Measurements from ENCODE around the gene NPHP4. TPM values are rescaled to one million over a fixed set of nuclear protein-coding genes. Genes with fewer than 3 reads are reported as not detected.
"Not testable (repeated sequence)": the region's sequence is repeated elsewhere in the genome, so short reads cannot be mapped to it uniquely, and the experiment has no call there.

Gene NPHP4
- total RNA-seq, 2 experiments from 2014 or later = 18.1 to 19.1 TPM

GRCh38 chr1:5933050-5933449 lies 59.2 kb downstream of the NPHP4 start:
- H3K9me3 Mint-ChIP-seq = no peaks in the 10 kb centered on the region
- ChIA-PET CTCF (no interaction called here), POLR2A (no interaction called here)
- H3K27me3 Mint-ChIP-seq = no peaks in the 10 kb centered on the region
- peak; percentile 3 for DNase-seq
- H3K36me3 Mint-ChIP-seq (ENCODE audit: low read depth) = peaks cover 23% of the 10 kb centered on the region
- H3K4me3 Mint-ChIP-seq = no peak overlapping the region
- H3K4me1 Mint-ChIP-seq = peaks cover 23% of the 10 kb centered on the region
- no peak overlapping the region for H3K27ac Mint-ChIP-seq

GRCh38 chr1:5928714-5929400 lies 63.4 kb downstream of the NPHP4 start:
- no peaks in the 10 kb centered on the region for H3K27me3 Mint-ChIP-seq
- ChIA-PET POLR2A (no interaction called here), CTCF (no interaction called here)
- no peak overlapping the region for H3K27ac Mint-ChIP-seq
- DNase-seq = no peak
- peaks cover 29% of the 10 kb centered on the region for H3K36me3 Mint-ChIP-seq (ENCODE audit: low read depth)
- H3K4me3 Mint-ChIP-seq = no peak overlapping the region
- no peaks in the 10 kb centered on the region for H3K9me3 Mint-ChIP-seq
- H3K4me1 Mint-ChIP-seq = peaks cover 22% of the 10 kb centered on the region

- Mint-ChIP-seq H3K4me1 (peaks cover 22% of the 10 kb centered on the region), H3K4me3 (no peak overlapping the region), H3K27ac (no peak overlapping the region), H3K9me3 (no peaks in the 10 kb centered on the region), H3K36me3 (ENCODE audit: low read depth) (peaks cover 20% of the 10 kb centered on the region), H3K27me3 (no peaks in the 10 kb centered on the region)
- POLR2A ChIA-PET = no interaction called here
- CTCF ChIA-PET = no interaction called here
- DNase-seq = peak; percentile 25
These were observed 64.5 kb downstream of the NPHP4 start for GRCh38 chr1:5927506-5928370.

DNA sequence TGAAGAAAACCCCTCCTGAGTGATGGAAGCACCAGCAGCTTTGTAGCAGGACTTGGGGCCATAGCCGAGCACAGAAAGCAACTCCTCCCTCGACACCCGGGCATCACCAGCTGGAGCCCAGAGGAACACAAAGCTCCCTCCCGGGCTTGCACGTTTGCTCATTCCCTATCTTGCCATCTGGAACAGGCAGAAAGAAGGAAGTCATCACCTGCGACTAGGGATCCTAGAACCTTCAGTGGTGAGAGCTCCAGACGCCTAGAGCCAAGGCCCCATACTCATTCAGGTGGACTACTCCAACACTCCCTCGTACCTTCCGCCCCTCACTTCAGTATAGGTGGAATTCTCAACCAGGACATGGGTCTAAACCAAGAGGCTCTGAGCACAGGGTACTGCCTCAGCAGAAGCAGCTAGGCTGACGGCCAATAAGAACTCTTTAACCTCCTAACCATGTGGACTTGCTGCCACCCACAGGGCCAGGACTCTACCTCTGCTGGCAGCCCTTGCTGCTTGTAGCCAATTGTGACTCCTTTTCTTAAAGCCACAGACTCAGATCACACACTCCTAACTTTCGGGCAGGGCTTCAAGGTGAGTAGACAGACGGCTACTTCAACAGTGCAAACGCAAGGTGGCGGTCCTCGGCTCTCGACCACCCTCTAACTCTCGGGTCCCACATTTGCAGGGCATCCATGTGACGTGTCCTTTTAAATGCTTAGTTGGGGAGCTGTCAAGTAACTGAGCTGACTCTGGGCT lies 65.4 kb downstream of the NPHP4 start:
- no peaks in the 10 kb centered on the region for H3K27me3 Mint-ChIP-seq
- H3K4me3 Mint-ChIP-seq = no peak overlapping the region
- ChIA-PET POLR2A (no interaction called here), CTCF (no interaction called here)
- no peak overlapping the region for H3K27ac Mint-ChIP-seq
- no peaks in the 10 kb centered on the region for H3K9me3 Mint-ChIP-seq
- peaks cover 22% of the 10 kb centered on the region for H3K4me1 Mint-ChIP-seq
- peaks cover 14% of the 10 kb centered on the region for H3K36me3 Mint-ChIP-seq (ENCODE audit: low read depth)
- no peak for DNase-seq

DNA sequence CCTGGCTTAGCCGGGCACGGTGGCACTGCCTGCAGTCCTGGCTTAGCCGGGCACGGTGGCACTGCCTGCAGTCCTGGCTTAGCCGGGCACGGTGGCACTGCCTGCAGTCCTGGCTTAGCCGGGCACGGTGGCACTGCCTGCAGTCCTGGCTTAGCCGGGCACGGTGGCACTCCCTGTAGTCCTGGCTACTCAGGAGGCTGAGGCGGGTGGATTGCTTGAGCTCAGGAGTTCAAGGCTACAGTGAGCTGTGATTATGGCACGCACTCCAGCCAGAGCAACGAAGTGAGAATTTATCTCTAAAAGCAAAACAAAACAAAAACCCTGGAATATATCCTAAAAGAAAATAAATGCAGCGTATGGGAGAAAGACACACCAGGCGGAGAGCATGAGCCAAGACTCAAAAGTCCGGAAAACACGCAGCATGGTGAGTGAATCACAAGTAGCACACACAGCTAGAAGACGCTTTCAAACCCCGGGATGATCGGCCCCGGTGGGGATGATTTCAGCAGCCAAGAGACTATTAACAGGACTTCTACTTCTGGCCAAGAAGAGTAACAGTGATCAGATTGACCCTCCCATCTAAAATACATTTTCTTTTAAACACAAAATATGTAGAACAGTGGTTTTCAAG lies 69.4 kb downstream of the NPHP4 start:
- POLR2A ChIA-PET, H3K27ac Mint-ChIP-seq: not testable (repeated sequence)

DNA sequence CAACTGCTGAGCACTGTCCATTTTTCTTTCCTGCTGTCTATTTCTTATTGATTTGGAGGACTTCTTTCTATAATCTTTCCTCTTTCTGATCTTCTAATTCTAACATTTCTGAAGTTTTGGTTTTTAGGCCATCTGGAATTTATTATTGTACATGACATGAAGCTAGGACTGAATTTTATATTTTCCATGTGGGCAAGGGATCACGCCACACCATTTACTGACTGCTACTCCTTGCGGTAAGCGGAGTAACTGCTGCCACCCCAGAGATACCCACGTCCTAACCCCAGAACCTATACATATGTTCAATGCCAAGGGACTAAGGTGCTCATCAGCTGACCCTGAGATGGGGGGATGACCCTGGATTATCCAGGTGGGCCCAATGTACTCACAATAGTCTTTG lies 70.6 kb downstream of the NPHP4 start:
- POLR2A ChIA-PET = no interaction called here
- H3K36me3 Mint-ChIP-seq (ENCODE audit: low read depth) = peaks cover 5% of the 10 kb centered on the region
- CTCF ChIA-PET = no interaction called here
- no peaks in the 10 kb centered on the region for H3K4me1 Mint-ChIP-seq
- no peak overlapping the region for H3K27ac Mint-ChIP-seq
- H3K4me3 Mint-ChIP-seq = no peak overlapping the region
- DNase-seq = no peak
- H3K9me3 Mint-ChIP-seq = no peaks in the 10 kb centered on the region
- H3K27me3 Mint-ChIP-seq = no peaks in the 10 kb centered on the region

More for the DNA sequence above, 69.4 kb downstream of the NPHP4 start:
- H3K27me3 Mint-ChIP-seq; H3K4me1 Mint-ChIP-seq; CTCF ChIA-PET; DNase-seq; H3K4me3 Mint-ChIP-seq; H3K9me3 Mint-ChIP-seq; H3K36me3 Mint-ChIP-seq (ENCODE audit: low read depth): not testable (repeated sequence)

- ChIA-PET POLR2A (no interaction called here), CTCF (no interaction called here)
- H3K27me3 Mint-ChIP-seq = no peaks in the 10 kb centered on the region
- H3K36me3 Mint-ChIP-seq (ENCODE audit: low read depth) = peaks cover 2% of the 10 kb centered on the region
- peaks cover under 1% of the 10 kb centered on the region for H3K4me1 Mint-ChIP-seq
- H3K9me3 Mint-ChIP-seq = no peaks in the 10 kb centered on the region
- no peak overlapping the region for H3K4me3 Mint-ChIP-seq
- H3K27ac Mint-ChIP-seq = no peak overlapping the region
- DNase-seq = no peak
These were observed 71.1 kb downstream of the NPHP4 start for GRCh38 chr1:5921129-5921528.

- ChIA-PET POLR2A (no interaction called here), CTCF (no interaction called here)
- Mint-ChIP-seq H3K4me3 (no peak overlapping the region), H3K4me1 (peaks cover 9% of the 10 kb centered on the region), H3K36me3 (ENCODE audit: low read depth) (no peaks in the 10 kb centered on the region), H3K27me3 (no peaks in the 10 kb centered on the region), H3K27ac (no peak overlapping the region), H3K9me3 (no peaks in the 10 kb centered on the region)
- no peak for DNase-seq
These were observed 72.0 kb downstream of the NPHP4 start for GRCh38 chr1:5920201-5920600.

GRCh38 chr1:5918275-5918649 lies 74.0 kb downstream of the NPHP4 start:
- Mint-ChIP-seq H3K4me3 (no peak overlapping the region), H3K27me3 (no peaks in the 10 kb centered on the region), H3K27ac (no peak overlapping the region), H3K36me3 (ENCODE audit: low read depth) (no peaks in the 10 kb centered on the region), H3K9me3 (no peaks in the 10 kb centered on the region), H3K4me1 (peaks cover 13% of the 10 kb centered on the region)
- POLR2A ChIA-PET = no interaction called here
- CTCF ChIA-PET = interaction anchor here (1.0 kb wide), 1 partner anchor 37 kb away, joined by 3 read pairs; no protein-coding TSS in a partner anchor
- no peak for DNase-seq

DNA sequence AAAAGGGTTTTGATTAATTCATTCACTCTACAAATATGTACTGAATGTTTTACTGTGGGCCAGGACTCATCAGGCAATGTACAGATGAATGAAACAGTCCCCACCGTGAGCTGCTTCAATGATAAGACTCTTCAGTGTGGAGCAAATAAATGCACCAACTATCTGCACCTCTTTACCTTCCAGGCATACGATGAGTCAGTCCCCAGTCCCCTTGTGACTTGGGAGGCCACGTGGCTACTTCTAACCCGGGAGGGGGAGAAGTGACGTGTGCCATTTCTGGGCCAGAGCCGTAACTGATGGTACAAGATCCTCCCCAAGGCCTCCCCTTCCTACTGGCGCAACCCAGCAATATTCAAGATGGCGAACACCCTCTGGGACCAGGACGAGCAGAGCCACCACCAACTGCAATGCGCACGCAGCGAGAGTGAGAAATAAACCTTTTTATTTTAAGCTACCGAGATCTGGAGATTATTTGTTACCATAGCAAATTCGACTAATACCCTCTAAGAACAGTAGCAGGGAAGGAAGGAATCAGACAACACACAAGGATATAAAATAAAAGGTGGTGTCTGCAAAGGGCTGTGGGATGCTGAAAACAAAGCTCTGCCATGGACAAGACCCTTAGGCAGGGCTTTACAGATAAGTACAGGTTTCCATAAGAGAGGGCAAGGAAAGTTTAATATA lies 74.5 kb downstream of the NPHP4 start:
- H3K27ac Mint-ChIP-seq = no peak overlapping the region

GRCh38 chr1:5917281-5917590 lies 75.0 kb downstream of the NPHP4 start:
- POLR2A ChIA-PET = no interaction called here
- Mint-ChIP-seq H3K4me1 (peaks cover 13% of the 10 kb centered on the region), H3K9me3 (no peaks in the 10 kb centered on the region), H3K27me3 (no peaks in the 10 kb centered on the region), H3K27ac (no peak overlapping the region), H3K4me3 (no peak overlapping the region), H3K36me3 (ENCODE audit: low read depth) (no peaks in the 10 kb centered on the region)
- CTCF ChIA-PET = interaction anchor here (0.8 kb wide), 1 partner anchor 58 kb away, joined by 6 read pairs; no protein-coding TSS in a partner anchor
- no peak for DNase-seq

More for the DNA sequence above, 74.5 kb downstream of the NPHP4 start:
- CTCF ChIA-PET = interaction anchor here (0.8 kb wide), 1 partner anchor 57 kb away, joined by 6 read pairs; no protein-coding TSS in a partner anchor
- no peaks in the 10 kb centered on the region for H3K9me3 Mint-ChIP-seq
- H3K27me3 Mint-ChIP-seq = no peaks in the 10 kb centered on the region
- H3K36me3 Mint-ChIP-seq (ENCODE audit: low read depth) = no peaks in the 10 kb centered on the region
- POLR2A ChIA-PET = no interaction called here
- no peak overlapping the region for H3K4me3 Mint-ChIP-seq
- peaks cover 13% of the 10 kb centered on the region for H3K4me1 Mint-ChIP-seq
- no peak for DNase-seq

DNA sequence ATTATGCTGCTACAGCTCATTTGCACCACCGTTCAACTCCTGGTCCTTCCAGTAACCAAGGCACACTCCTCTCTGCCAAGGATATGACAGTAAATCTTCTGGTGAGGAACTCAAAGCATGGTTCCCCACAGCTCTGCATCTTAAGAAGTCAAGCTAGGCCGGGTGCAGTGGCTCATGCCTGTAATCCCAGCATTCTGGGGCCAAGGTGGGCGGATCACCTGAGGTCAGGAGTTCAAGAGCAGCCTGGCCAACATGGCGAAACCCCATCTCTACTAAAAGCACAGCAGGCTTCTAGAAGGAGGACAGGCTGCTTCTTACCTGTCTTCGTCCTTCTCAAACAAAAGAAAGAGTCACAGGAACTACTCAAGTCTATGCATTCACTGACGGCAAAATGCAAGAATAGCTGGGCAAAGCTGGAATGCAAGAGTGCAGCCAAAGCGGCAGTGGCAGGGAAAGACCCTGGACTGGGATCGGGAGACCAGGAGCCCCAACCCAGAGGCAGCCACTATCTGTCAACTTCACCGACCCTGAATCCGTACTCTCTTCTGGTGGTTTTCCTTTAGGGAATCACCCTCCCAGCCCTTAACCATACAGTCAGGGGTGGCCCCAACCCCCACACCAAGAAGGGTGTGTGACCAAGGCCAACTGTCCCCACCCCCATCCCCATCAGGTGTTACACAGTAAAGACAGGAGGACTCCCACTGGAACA lies 75.5 kb downstream of the NPHP4 start:
- no peaks in the 10 kb centered on the region for H3K36me3 Mint-ChIP-seq (ENCODE audit: low read depth)
- H3K4me3 Mint-ChIP-seq = no peak overlapping the region
- DNase-seq = no peak
- H3K27me3 Mint-ChIP-seq = no peaks in the 10 kb centered on the region
- H3K27ac Mint-ChIP-seq = no peak overlapping the region
- H3K4me1 Mint-ChIP-seq = peaks cover 13% of the 10 kb centered on the region
- POLR2A ChIA-PET = no interaction called here
- no peaks in the 10 kb centered on the region for H3K9me3 Mint-ChIP-seq
- CTCF ChIA-PET = interaction anchor here (0.8 to 1.1 kb wide), 2 partner anchors 10 to 58 kb away, joined by 3 to 6 read pairs; no protein-coding TSS in a partner anchor

Measured in activated CD4-positive, alpha-beta memory T cell treated with anti-CD3 and anti-CD28 coated beads, Interleukin-2, amount 10 ng/mL, durations not matched to agents 7 days and 5 days (primary cell).